Measurements from ENCODE around the gene PTTG1IP2.

GRCh38 chr7:90536449-90536848 is 67.0 kb downstream of the PTTG1IP2 start:
- TF ChIP-seq EGR1 (IDR thresholded peaks at IDR 0.05) (no peak), YY1 (IDR thresholded peaks at IDR 0.05; ENCODE audit: low read depth) (no peak), CREB1 (IDR thresholded peaks at IDR 0.05; ENCODE audit: low read depth) (no peak), TAF1 (IDR thresholded peaks at IDR 0.05; ENCODE audit: low read depth) (no peak), EP300 (IDR thresholded peaks at IDR 0.05; ENCODE audit: borderline replicate concordance) (no peak), REST (IDR thresholded peaks at IDR 0.05; ENCODE audit: low read depth) (no peak), NFIC (IDR thresholded peaks at IDR 0.05) (no peak), ZBTB7A (IDR thresholded peaks at IDR 0.05; ENCODE audit: low read depth) (no peak), FOXM1 (IDR thresholded peaks at IDR 0.05; ENCODE audit: borderline replicate concordance, low read depth) (no peak), USF1 (IDR thresholded peaks at IDR 0.05) (no peak), RAD21 (IDR thresholded peaks at IDR 0.05; ENCODE audit: low read depth) (no peak), TCF12 (IDR thresholded peaks at IDR 0.05; ENCODE audit: low read depth) (no peak), MAX (IDR thresholded peaks at IDR 0.05) (no peak), CEBPB (IDR thresholded peaks at IDR 0.05) (no peak)
